ENCODE measurements around the gene HBZ. TPM values are rescaled to one million over a fixed set of nuclear protein-coding genes. Genes with fewer than 3 reads are reported as not detected.
"Not testable (repeated sequence)": the region's sequence is repeated elsewhere in the genome, so short reads cannot be mapped to it uniquely, and the experiment has no call there.

Gene HBZ
- total and polyA plus RNA-seq, 2 donors (not counting 1 experiment from before 2014, with no cell fraction given) = not detected

DNA sequence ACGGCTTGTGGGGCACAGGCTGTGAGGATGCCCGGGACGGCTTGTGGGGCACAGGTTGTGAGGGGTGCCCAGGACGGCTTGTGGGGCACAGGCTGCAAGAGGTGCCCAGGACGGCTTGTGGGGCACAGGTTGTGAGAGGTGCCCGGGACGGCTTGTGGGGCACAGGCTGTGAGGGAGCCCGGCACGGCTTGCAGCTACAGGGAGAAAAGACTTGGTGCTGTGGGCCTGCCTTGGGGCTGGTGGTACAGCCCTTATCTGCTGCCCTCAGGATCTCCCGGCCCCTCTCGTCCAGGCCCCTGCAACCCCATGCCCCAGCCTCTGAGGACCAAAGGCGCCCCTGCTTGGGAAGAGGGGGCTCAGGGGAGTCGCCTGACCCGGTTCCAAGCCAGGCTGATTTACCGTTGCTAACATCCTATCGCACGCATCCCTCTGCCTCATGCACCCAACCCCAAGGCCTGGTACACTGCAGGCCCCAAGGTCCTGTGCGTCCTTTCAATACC lies 8.3 kb downstream of the HBZ start:
- H2AFZ ChIP-seq (ENCODE audit: low read length) = no peak overlapping the region
- no peak overlapping the region for H3K9ac ChIP-seq (ENCODE audit: insufficient read depth, low read length)
- no peak for TF ChIP-seq EZH2 (IDR thresholded peaks at IDR 0.05; ENCODE audit: low read length, missing control alignments)
- TF ChIP-seq, protein P1, sequence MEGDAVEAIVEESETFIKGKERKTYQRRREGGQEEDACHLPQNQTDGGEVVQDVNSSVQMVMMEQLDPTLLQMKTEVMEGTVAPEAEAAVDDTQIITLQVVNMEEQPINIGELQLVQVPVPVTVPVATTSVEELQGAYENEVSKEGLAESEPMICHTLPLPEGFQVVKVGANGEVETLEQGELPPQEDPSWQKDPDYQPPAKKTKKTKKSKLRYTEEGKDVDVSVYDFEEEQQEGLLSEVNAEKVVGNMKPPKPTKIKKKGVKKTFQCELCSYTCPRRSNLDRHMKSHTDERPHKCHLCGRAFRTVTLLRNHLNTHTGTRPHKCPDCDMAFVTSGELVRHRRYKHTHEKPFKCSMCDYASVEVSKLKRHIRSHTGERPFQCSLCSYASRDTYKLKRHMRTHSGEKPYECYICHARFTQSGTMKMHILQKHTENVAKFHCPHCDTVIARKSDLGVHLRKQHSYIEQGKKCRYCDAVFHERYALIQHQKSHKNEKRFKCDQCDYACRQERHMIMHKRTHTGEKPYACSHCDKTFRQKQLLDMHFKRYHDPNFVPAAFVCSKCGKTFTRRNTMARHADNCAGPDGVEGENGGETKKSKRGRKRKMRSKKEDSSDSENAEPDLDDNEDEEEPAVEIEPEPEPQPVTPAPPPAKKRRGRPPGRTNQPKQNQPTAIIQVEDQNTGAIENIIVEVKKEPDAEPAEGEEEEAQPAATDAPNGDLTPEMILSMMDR (conservative IDR thresholded peaks at IDR 0.05 in 1 of 2, IDR thresholded peaks at IDR 0.05 in 1 of 2; ENCODE audit: low read depth in 1 of 2, low read length in 2 of 2) = no peak
- no peaks in the 10 kb centered on the region for H3K4me1 ChIP-seq (ENCODE audit: control insufficient read depth, extremely low read depth, insufficient read depth, low read length)
- H3K79me2 ChIP-seq (ENCODE audit: control insufficient read depth, insufficient read depth, low read length) = no peaks in the 10 kb centered on the region
- H3K4me3 ChIP-seq (replicated peaks in 1 of 4; ENCODE audit: control extremely low read depth in 1 of 4, insufficient read depth in 1 of 4, low read depth in 3 of 4, low read length in 4 of 4) = no peak overlapping the region
- no peak for DNase-seq (ENCODE audit: low read depth in 2 of 2)
- H4K20me1 ChIP-seq (ENCODE audit: control insufficient read depth, extremely low read depth, insufficient read depth, low read length) = no peaks in the 10 kb centered on the region
- H3K9me3 ChIP-seq (ENCODE audit: control insufficient read depth, insufficient read depth, low read depth, low read length) = no peaks in the 10 kb centered on the region
- peaks cover 11% of the 10 kb centered on the region for H3K27me3 ChIP-seq (ENCODE audit: control insufficient read depth, insufficient read depth, low read length)
- H3K36me3 ChIP-seq (ENCODE audit: control insufficient read depth, insufficient read depth, low read length) = no peaks in the 10 kb centered on the region
- H3K27ac ChIP-seq (ENCODE audit: insufficient read depth, low read length) = no peak overlapping the region
- H3K4me2 ChIP-seq (ENCODE audit: extremely low read depth, insufficient read depth, low read length) = no peak overlapping the region

DNA sequence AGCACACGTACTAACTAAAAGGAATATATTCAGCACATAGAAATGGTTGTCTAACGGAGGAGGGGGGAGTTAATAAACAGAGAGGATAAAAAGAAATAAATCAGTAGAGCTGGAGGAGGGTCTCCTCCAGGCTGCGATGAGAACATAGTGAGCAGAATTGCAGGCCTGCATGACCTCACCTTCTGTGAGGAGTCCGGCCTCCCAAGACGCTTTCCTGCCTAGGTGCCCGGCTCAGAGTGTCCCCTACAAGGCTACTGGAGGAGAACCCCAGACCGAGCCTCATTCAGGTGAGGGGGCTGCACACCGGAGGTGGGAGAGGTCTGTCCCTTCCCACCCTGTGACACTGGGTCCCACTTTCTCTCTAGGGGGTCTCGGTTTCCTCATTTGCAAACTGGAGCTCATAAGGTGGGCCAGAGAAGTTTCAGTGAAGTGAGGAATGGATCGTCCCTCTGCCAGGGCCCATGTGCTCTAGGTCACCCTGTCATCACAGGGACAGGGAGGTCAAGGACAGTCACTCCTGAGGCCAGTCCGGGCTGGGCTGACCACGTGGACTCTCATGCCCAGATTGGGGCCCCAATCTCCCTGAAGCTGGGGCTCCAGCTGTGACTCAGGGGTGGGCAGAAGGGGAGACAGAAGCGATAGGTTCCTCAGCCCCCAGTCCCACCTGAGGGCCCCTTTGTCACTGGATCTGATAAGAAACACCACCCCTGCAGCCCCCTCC lies 10.0 kb downstream of the HBZ start:
- Histone ChIP-seq H3K4me3 (replicated peaks in 1 of 4; ENCODE audit: control extremely low read depth in 1 of 4, insufficient read depth in 1 of 4, low read depth in 3 of 4, low read length in 4 of 4) (no peak overlapping the region), H3K79me2 (ENCODE audit: control insufficient read depth, insufficient read depth, low read length) (no peaks in the 10 kb centered on the region), H4K20me1 (ENCODE audit: control insufficient read depth, extremely low read depth, insufficient read depth, low read length) (no peaks in the 10 kb centered on the region), H3K27ac (ENCODE audit: insufficient read depth, low read length) (no peak overlapping the region), H3K36me3 (ENCODE audit: control insufficient read depth, insufficient read depth, low read length) (no peaks in the 10 kb centered on the region), H3K4me2 (ENCODE audit: extremely low read depth, insufficient read depth, low read length) (no peak overlapping the region), H2AFZ (ENCODE audit: low read length) (no peak overlapping the region), H3K27me3 (ENCODE audit: control insufficient read depth, insufficient read depth, low read length) (peaks cover 23% of the 10 kb centered on the region), H3K9me3 (ENCODE audit: control insufficient read depth, insufficient read depth, low read depth, low read length) (no peaks in the 10 kb centered on the region), H3K4me1 (ENCODE audit: control insufficient read depth, extremely low read depth, insufficient read depth, low read length) (no peaks in the 10 kb centered on the region), H3K9ac (ENCODE audit: insufficient read depth, low read length) (no peak overlapping the region)
- DNase-seq (ENCODE audit: low read depth in 2 of 2) = no peak
- TF ChIP-seq, protein P1 (conservative IDR thresholded peaks at IDR 0.05 in 1 of 2, IDR thresholded peaks at IDR 0.05 in 1 of 2; ENCODE audit: low read depth in 1 of 2, low read length in 2 of 2) = no peak
- no peak for TF ChIP-seq EZH2 (IDR thresholded peaks at IDR 0.05; ENCODE audit: low read length, missing control alignments)

DNA sequence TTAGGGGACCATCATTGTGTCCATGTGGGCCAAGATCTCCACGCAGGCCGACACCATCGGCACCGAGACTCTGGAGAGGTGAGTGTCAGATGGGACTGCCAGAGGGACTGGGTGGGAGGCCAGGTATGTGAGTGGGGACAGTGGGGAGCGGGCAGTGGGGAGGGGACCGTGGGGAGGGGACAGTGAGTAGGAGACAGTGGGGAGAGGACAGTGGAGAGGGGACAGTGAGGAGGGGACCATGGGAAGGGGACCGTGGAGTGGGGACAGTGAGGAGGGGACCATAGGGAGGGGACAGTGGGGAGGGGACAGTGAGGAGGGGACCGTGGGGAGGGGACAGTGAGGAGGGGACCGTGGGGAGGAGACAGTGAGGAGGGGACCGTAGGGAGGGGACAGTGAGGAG lies 10.7 kb downstream of the HBZ start:
- not testable (repeated sequence) for H3K4me3 ChIP-seq (replicated peaks in 1 of 4; ENCODE audit: control extremely low read depth in 1 of 4, insufficient read depth in 1 of 4, low read depth in 3 of 4, low read length in 4 of 4); H2AFZ ChIP-seq (ENCODE audit: low read length); H4K20me1 ChIP-seq (ENCODE audit: control insufficient read depth, extremely low read depth, insufficient read depth, low read length); H3K4me2 ChIP-seq (ENCODE audit: extremely low read depth, insufficient read depth, low read length); H3K79me2 ChIP-seq (ENCODE audit: control insufficient read depth, insufficient read depth, low read length); H3K9me3 ChIP-seq (ENCODE audit: control insufficient read depth, insufficient read depth, low read depth, low read length); DNase-seq (ENCODE audit: low read depth in 2 of 2); H3K9ac ChIP-seq (ENCODE audit: insufficient read depth, low read length); H3K27ac ChIP-seq (ENCODE audit: insufficient read depth, low read length); H3K4me1 ChIP-seq (ENCODE audit: control insufficient read depth, extremely low read depth, insufficient read depth, low read length); H3K36me3 ChIP-seq (ENCODE audit: control insufficient read depth, insufficient read depth, low read length)
- H3K27me3 ChIP-seq (ENCODE audit: control insufficient read depth, insufficient read depth, low read length) = peaks cover 29% of the 10 kb centered on the region

DNA sequence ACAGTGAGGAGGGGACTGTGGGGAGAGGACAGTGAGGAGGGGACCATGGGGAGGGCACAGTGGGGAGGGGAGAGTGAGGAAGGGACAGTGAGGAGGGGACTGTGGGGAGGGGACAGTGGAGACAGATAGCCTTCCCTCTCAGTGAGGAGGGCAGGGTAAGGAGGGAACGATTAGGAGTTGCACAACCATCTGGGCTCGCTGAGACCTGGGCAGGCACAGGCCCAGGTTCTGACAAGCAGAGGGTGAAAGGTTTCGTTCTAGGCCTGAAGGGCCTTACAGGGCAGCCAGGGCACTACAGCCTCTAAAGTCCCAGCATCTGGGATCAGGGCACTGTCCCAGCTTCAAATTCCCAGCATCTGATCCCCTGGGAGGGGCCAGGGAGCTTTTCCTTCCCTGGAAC lies 11.3 kb downstream of the HBZ start:
- not testable (repeated sequence) for H3K4me3 ChIP-seq (replicated peaks in 1 of 4; ENCODE audit: control extremely low read depth in 1 of 4, insufficient read depth in 1 of 4, low read depth in 3 of 4, low read length in 4 of 4); H3K9ac ChIP-seq (ENCODE audit: insufficient read depth, low read length); DNase-seq (ENCODE audit: low read depth in 2 of 2); H3K4me2 ChIP-seq (ENCODE audit: extremely low read depth, insufficient read depth, low read length); H3K27ac ChIP-seq (ENCODE audit: insufficient read depth, low read length); H4K20me1 ChIP-seq (ENCODE audit: control insufficient read depth, extremely low read depth, insufficient read depth, low read length); H3K79me2 ChIP-seq (ENCODE audit: control insufficient read depth, insufficient read depth, low read length); H3K36me3 ChIP-seq (ENCODE audit: control insufficient read depth, insufficient read depth, low read length); H3K9me3 ChIP-seq (ENCODE audit: control insufficient read depth, insufficient read depth, low read depth, low read length); H2AFZ ChIP-seq (ENCODE audit: low read length); H3K4me1 ChIP-seq (ENCODE audit: control insufficient read depth, extremely low read depth, insufficient read depth, low read length)
- H3K27me3 ChIP-seq (ENCODE audit: control insufficient read depth, insufficient read depth, low read length) = peaks cover 33% of the 10 kb centered on the region

DNA sequence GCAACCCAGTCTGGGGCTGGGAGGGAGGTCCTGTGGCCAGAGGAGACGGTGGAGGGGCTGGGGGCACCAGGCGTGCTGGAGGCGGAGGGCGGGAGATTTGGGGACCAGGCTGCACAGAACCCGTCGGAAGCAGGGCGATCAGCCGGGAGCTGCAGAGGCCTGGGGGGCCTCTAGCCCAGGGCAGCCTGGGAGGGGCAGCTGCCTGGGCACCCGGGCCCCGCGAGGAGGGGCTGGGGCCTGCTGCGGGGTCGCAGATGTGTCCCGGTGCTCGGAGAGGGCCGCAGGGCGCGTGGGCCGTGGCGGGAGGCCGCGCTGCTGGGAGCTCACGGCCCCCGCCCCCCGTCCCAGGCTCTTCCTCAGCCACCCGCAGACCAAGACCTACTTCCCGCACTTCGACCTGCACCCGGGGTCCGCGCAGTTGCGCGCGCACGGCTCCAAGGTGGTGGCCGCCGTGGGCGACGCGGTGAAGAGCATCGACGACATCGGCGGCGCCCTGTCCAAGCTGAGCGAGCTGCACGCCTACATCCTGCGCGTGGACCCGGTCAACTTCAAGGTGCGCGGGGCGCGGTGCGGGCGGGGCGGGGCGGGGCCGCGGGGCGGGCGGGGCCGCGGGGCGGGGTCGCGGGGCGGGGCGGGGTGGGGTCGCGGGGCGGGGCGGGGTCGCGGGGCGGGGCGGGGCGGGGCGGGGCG lies 11.8 kb downstream of the HBZ start:
- not testable (repeated sequence) for H4K20me1 ChIP-seq (ENCODE audit: control insufficient read depth, extremely low read depth, insufficient read depth, low read length); H3K27ac ChIP-seq (ENCODE audit: insufficient read depth, low read length); H3K4me1 ChIP-seq (ENCODE audit: control insufficient read depth, extremely low read depth, insufficient read depth, low read length); H3K79me2 ChIP-seq (ENCODE audit: control insufficient read depth, insufficient read depth, low read length); H3K4me3 ChIP-seq (replicated peaks in 1 of 4; ENCODE audit: control extremely low read depth in 1 of 4, insufficient read depth in 1 of 4, low read depth in 3 of 4, low read length in 4 of 4); H2AFZ ChIP-seq (ENCODE audit: low read length); H3K9me3 ChIP-seq (ENCODE audit: control insufficient read depth, insufficient read depth, low read depth, low read length); H3K9ac ChIP-seq (ENCODE audit: insufficient read depth, low read length); H3K36me3 ChIP-seq (ENCODE audit: control insufficient read depth, insufficient read depth, low read length); DNase-seq (ENCODE audit: low read depth in 2 of 2); H3K4me2 ChIP-seq (ENCODE audit: extremely low read depth, insufficient read depth, low read length)
- H3K27me3 ChIP-seq (ENCODE audit: control insufficient read depth, insufficient read depth, low read length) = peaks cover 37% of the 10 kb centered on the region
